HG02678 (cell line): ENCODE measurements around the gene RFWD3.
A peak's percentile ranks its signal among the peaks of the same experiment; 100 is the strongest.
"Not testable (repeated sequence)": the region's sequence is repeated elsewhere in the genome, so short reads cannot be mapped to it uniquely, and the experiment has no call there.

Experiments
- ATAC-seq: cut with Tn5 transposase; IDR thresholded peaks from one replicate; pipeline ENCODE4 v1.9.1; 2021; ENCODE audit warnings: mild to moderate bottlenecking, moderate library complexity; ENCODE audit not compliant: unreplicated experiment

The RFWD3 gene

DNA sequence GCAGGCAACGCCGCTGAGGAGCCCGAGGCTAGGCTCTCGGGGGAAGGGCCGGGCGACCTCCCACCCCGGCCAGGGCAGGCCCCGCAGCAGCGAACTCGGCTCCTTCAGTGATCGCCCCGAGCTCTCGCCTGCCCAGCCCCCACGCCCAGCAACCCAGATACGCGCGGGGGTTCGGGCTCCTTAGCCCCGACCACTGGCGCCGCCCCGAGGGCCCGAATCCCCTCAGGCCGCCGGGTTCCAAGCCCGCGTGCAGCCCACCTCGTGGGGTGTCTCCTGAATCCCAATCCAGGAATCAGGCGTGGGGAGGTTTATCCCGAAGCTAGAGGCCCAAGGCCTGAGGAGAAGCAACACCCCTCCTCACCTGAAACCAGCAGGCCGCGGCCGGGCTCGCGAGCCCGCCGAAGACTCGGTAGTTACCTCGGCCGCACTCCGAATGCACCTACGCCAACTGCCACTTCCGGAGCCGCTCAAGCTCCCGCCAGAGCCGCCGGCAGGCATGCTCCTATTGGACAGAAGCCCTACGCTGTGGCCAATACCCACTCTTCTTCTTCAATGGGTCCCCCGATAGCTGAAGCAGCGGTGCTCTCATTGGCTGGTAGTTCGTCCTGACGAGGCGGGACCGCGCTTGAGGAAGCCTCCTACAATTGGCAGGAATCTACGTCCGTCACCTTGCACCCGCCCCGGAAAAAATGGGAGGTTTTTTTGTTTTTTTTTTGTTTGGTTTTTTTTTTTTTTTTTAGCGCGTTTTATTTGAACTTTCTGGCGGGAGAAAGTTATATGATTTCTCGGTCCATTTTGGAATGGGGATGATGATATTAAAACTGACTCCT, at the start of gene RFWD3:
RFWD3 (minus strand) TSS at position 453 of the 830 bp plus-strand sequence. CDS start 5,428 bp downstream, outside the sequence.
- ATAC-seq = peak; percentile 100

DNA sequence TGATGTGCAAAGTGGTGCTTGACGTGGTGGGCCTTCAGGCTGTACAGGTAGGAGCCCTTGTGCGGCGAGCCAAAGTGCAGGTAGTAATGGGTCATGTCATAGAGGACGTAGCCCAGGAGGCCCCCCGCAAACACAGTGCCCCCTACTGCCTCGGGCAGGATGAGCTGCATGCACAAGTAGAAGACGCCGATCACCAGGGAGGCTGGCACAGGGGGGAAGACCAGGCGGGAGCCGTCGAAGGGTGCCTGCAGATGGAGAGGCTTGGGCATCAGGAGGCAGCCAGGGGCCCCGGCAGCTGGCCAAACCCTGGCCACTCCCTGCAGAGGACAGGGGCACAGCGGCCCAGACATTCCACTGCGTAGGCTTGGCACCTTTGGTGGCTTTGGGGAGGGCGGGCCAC, 49.7 kb upstream of the RFWD3 start:
- no peak for ATAC-seq

GRCh38 chr16:74713876-74714275, 47.2 kb upstream of the RFWD3 start:
- ATAC-seq = no peak

GRCh38 chr16:74713325-74713724, 46.6 kb upstream of the RFWD3 start:
- no peak for ATAC-seq

DNA sequence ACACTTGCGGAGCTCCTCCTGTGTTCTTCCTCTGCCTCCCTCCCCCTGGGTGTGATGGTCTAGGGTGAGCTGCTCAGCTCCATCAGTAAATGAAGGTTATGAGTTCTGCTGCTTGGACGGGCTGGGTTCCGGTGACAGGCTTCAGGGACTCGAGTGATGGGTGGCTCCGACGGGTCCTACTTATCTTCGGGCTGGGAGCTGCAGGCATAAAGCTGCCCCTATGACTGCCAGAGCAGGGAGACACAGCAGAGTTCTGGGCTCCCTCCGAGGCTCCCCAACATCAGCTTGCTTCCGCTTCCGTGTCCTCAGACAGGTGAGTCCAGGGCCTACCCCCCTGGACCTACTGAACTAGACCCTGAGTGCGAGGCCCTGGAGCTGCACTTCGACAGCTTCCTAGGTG, 45.3 kb upstream of the RFWD3 start:
- no peak for ATAC-seq

- ATAC-seq = no peak
Measured at GRCh38 chr16:74710401-74710800, 43.7 kb upstream of the RFWD3 start.

DNA sequence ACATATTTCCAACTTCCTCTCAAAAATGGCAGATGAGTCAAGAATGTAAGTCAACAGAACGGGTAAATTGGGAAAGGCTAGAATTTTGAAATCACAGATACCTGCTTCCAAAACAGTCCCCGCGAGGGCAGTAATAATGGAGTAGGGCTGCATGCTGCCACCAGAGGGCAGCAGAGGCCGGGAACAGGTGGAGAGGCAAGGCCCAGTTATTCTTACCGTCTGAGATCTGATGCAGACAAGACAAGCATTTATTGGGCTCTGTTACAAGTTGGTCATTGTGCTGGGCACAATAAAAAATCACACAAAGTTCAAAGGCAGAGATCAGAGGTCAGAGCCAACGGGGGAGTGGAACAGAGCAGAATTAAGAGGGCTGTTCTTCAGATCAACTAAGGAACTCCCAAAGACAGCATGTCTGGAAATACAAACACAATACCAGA, 42.8 kb upstream of the RFWD3 start:
- peak; percentile 91 for ATAC-seq

DNA sequence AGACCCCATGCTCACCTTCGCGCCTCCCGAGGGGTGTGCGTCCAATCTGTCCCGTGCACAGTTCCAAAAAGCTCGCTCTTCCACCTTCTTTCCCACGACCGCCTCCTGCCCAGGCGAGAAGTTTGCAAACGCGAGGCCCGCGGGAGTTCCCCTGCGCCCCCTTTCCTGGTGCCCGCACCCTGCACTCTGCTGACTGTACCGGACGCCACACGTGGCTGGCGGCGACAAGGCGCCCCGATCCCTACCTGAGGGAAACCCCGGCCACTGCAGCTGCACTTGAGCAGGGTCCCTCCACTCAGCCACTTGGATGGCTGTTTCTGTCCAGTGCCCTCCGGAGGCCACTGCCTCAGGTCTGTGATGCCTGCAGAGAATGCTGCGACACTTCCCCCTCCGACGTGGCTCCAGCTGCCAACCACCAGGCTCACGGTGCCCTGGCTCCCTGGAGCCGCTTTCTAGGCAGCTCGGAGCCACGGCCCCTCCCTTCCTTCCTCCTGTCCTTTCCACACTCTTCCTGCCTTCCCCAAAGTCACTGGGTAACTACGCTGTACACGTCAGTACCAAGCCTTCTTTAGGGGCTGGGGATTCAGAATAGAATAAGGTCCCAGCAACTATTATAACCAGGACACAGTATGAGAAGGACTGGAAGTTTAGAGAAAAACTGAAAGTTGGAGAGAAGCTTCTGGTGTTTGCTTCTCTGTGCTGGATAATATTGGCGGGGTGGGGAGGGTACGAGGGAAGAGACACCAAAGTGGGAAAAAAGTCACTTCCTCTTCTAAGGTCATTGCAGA, 34.0 kb upstream of the RFWD3 start, which contains the start of gene MLKL:
MLKL (minus strand) TSS at position 425 of the 788 bp plus-strand sequence. CDS start 5,105 bp downstream, outside the sequence.
- peak; percentile 48 for ATAC-seq

DNA sequence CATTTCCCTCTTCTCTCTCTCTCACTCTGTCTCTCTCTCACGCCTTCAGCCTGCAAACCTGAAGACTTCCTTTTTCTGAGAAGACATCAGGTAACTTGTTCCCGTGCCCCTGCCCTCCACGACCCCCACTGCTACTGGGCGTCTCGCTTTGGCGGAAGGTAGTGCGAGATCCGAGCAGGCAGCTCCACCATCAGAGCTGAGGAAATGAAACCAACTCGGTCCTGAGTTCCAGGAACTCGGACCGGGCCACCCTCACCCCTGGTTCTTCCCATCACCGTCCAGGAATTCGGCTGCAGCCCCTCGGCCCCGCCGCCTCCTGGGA, 33.4 kb upstream of the RFWD3 start:
- no peak for ATAC-seq

GRCh38 chr16:74699666-74700065, 33.0 kb upstream of the RFWD3 start:
- no peak for ATAC-seq

DNA sequence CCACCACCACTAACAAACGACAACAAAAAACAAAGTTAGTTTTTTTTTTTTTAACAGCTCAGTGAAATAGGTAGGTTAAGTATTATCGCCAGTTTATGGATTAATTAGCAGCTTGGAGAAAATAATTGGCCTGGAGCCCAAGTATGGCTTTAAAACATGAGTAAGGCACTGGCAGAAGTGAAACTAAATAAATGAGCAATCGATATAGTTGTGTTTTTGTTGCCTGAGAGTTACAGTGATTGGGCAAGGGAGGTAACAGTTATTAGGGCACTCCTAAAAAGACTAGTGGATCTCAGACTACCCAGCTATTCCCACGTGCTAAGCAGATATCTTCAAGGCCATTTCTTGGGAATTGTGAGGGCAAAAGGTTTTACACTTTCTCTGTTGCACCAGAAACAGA, 31.5 kb upstream of the RFWD3 start:
- ATAC-seq = no peak

DNA sequence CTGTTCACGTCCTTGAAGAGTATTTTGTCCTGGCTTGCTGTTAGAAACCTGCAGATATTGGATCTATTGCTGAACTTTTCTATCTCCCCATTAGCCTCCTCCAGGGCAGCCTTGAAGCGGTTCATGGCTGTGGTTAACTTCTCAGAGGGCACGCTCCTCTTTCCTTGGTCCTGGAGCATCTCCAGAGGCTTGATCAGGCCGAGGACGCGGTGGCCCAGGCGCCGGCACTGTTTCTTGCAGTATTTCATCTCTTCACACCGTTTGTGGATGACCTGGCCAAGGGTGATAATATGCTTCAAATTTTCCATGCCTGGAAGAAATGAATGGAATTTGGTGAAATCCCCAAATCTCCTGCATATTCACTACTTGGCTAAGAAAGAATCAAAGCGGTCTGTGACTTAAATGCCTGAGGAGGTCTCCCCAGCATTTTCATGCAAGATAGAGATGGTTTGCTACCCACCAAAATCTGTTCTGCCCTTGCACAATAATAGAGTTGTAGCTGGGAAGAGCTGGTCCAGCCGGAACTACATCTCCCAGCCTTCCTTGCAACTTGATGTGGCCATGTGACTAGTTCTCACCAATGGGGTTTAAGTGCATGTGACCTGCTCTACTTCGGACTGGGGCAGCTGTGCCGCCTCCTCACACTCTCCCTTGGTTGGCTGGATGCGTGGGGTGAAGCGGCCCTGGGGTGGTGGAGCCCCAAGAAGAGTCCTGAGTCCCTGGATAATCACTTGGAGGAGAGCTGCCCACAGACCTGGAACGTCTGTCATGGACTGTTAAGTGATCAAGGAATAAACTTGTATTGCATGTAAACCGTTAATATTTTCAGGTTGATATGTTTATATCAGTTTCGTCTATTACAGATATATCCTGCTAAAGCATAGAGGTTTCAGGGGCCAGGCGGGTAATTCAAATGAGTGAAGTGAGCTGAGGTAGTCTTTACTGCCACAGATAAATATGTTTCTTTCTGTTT, 29.1 kb upstream of the RFWD3 start:
- ATAC-seq = peak; percentile 90

DNA sequence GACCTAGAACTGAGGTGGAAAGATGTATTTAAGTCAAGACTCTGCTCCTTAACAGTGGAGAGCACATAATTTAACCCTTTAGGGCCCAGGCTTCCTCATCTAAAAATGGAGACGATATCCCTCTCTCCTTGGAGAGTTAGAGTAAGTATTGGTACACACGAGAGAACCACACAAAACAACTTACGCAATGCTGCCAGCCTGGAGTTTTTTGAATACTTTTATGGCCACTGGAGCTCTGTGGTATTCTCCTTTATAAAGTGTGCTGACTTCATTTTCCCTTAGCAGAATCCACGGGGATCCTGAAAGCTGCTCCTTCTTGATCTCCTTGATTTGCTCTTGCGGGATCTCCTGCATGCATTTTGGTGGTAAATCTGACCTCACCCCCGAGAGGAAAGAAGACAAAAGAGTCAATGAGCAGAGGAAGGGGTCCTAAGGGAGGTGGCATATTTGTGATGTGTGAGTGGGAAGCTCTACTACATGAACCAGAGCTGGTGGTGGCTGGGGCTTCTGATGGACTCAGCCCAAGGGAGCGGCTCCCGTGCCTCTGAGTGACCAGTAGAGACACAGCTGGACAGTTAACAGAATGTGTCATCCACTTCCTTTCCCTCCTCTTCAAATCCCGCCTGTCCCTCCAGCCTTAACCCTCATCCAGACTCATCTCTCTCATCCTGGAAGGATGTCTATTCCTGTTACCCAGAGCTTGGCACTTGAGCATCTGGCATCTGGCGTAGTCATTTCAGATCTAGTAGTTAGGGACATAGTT, 24.6 kb upstream of the RFWD3 start:
- ATAC-seq = no peak

DNA sequence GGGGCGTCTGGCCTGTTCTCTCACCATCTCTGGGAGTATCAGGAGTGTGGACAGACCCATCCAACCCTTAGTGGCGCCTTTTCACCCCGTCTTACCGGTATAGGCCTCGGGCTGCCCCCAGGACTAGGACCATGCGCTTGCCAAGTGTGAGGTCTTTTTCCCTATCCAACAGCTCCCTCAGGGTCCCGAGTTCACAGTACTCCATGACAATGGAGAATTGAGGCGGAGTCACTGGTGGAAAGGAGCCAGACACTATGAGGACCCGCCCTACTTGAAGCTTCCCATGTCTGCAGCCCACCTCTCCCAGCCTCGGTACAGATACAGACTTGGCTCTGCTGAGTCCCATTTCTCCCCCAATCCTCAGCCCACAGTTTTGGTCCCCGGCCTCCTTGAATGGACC, 15.9 kb upstream of the RFWD3 start:
- ATAC-seq = no peak

- no peak for ATAC-seq
Measured at GRCh38 chr16:74680681-74681080, 14.0 kb upstream of the RFWD3 start.

DNA sequence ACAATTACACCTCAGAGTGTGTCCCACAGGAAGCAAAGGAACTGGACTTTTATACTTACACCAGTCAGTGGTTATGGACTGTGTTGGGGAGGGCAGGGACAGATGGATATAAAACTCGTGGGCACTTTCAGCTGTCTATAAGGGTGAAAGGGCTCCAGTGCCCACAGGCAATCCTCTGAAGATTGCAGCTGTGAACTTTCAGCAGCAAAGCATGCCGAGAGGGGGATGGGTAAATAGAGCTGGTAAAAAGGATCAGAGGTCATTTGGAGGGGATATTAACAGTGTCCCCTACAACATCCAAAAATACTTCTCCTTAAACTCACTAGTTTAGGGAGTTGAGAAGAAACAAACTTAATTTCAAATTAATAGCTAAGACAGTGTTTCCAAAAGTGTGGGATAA, 13.3 kb upstream of the RFWD3 start:
- no peak for ATAC-seq

GRCh38 chr16:74677868-74678267, 11.2 kb upstream of the RFWD3 start:
- ATAC-seq = no peak

GRCh38 chr16:74673876-74674275, 7.2 kb upstream of the RFWD3 start:
- ATAC-seq = no peak

DNA sequence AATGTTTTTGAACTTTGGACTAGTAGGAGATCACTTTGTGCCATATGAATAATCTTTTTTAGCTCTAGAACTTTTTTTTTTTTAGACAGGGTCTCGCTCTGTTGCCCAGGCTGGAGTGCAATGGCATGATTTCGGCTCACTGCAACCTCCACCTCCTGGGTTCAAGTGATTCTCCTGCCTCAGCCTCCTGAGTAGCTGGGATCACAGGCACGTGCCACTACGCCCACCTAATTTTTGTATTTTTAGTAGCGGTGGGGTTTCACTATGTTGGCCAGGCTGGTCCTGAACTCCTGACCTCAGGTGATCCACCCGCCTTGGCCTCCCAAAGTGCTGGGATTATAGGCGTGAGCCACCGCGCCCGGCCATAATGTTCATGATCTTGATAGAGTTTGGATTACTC, 2.2 kb upstream of the RFWD3 start:
- ATAC-seq = not testable (repeated sequence)

DNA sequence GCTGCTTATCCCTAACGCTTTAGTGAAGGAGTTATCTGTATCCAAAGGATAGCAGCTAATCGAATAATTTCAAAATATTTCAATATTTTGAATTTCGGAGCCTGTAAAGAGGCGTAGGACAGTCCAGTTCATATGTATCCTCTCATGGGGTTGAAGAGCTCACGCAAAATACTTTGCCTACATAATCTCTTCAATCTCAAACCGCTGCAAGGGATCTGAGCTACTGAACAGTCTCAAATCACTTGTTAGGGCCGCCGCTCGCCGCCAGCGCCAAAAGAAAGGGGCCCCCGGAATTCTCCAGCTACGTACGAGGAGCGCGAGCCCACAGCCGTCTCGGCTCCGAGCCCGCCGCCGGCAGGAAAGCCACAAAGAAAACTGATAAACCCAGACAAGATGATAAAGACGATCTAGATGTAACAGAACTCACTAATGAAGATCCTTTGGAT, 601 bp upstream of the RFWD3 start:
- ATAC-seq = no peak
